Progenitor cell of endocrine pancreas (in vitro differentiated cells): ENCODE measurements around the gene DENND1A. TPM values are rescaled to one million over a fixed set of nuclear protein-coding genes. Genes with fewer than 3 reads are reported as not detected.

Experiments
- DNase-seq: peaks from one replicate; pipeline ENCODE4 v3.0.0; 2021; ENCODE audit warnings: low spot score; ENCODE audit not compliant: unreplicated experiment
- H3K27ac Mint-ChIP-seq: 2 replicates; pipeline ENCODE4 v1.8.0; 2021; ENCODE audit warnings: mild to moderate bottlenecking, moderate library complexity, mixed read lengths
- H3K27me3 Mint-ChIP-seq: 2 replicates; pipeline ENCODE4 v1.8.0; 2021; ENCODE audit warnings: mixed read lengths
- H3K36me3 Mint-ChIP-seq: 2 replicates; pipeline ENCODE4 v1.8.0; 2022; ENCODE audit warnings: mixed read lengths; ENCODE audit not compliant: insufficient read depth
- H3K4me1 Mint-ChIP-seq: 2 replicates; pipeline ENCODE4 v1.8.0; 2021; ENCODE audit warnings: low read depth, mixed read lengths
- H3K4me3 Mint-ChIP-seq: 2 replicates; pipeline ENCODE4 v1.8.0; 2021; ENCODE audit warnings: low read depth, mild to moderate bottlenecking, moderate library complexity, mixed read lengths
- H3K9me3 Mint-ChIP-seq: 2 replicates; pipeline ENCODE4 v1.8.0; 2021; ENCODE audit warnings: low read depth, mixed read lengths
- CTCF ChIP-seq: fragments of 200-600 bp; sonication (generic); IDR thresholded peaks from one replicate; pipeline ENCODE4 v1.5.0; 2021; ENCODE audit warnings: antibody characterized with exemption, mild to moderate bottlenecking; ENCODE audit not compliant: unreplicated experiment
- total RNA-seq: library from RNA; stranded (reverse); gene quantifications from 2 replicates; pipeline ENCODE4 v1.2.1, GENCODE V29; 2021

DENND1A gene
- total RNA-seq, 1 donor from 2014 or later = 20.1 TPM

- Mint-ChIP-seq H3K4me3 (no peak overlapping the region), H3K9me3 (no peaks in the 10 kb centered on the region), H3K4me1 (no peaks in the 10 kb centered on the region), H3K27me3 (peaks cover 73% of the 10 kb centered on the region), H3K27ac (no peak overlapping the region), H3K36me3 (peaks cover 2% of the 10 kb centered on the region)
- no peak for DNase-seq
- no peak for TF ChIP-seq CTCF
Measured at GRCh38 chr9:123655681-123656423, 274.1 kb downstream of the DENND1A start.

- Mint-ChIP-seq H3K4me1 (no peaks in the 10 kb centered on the region), H3K27ac (no peak overlapping the region), H3K36me3 (peaks cover 2% of the 10 kb centered on the region), H3K9me3 (no peaks in the 10 kb centered on the region), H3K4me3 (no peak overlapping the region), H3K27me3 (peaks cover 67% of the 10 kb centered on the region)
- DNase-seq = no peak
- TF ChIP-seq CTCF = no peak
Measured at GRCh38 chr9:123654994-123655637, 274.8 kb downstream of the DENND1A start.

GRCh38 chr9:123654218-123654993 is 275.5 kb downstream of the DENND1A start:
- no peak for TF ChIP-seq CTCF
- Mint-ChIP-seq H3K4me1 (no peaks in the 10 kb centered on the region), H3K27me3 (peaks cover 61% of the 10 kb centered on the region), H3K27ac (no peak overlapping the region), H3K36me3 (peaks cover 2% of the 10 kb centered on the region), H3K4me3 (no peak overlapping the region), H3K9me3 (no peaks in the 10 kb centered on the region)
- DNase-seq = no peak

GRCh38 chr9:123652416-123652815 is 277.5 kb downstream of the DENND1A start:
- DNase-seq = no peak

More at GRCh38 chr9:123652416-123652815, 277.5 kb downstream of the DENND1A start:
- Mint-ChIP-seq H3K27me3 (peaks cover 53% of the 10 kb centered on the region), H3K9me3 (no peaks in the 10 kb centered on the region), H3K4me1 (no peaks in the 10 kb centered on the region), H3K27ac (no peak overlapping the region), H3K4me3 (no peak overlapping the region), H3K36me3 (peaks cover 7% of the 10 kb centered on the region)
- no peak for TF ChIP-seq CTCF
